HuH-7 (cell line): ENCODE data around the gene RTCA.
"Not testable (repeated sequence)": the region's sequence is repeated elsewhere in the genome, so short reads cannot be mapped to it uniquely, and the experiment has no call there.

Experiments used
- DNase-seq: peaks from one replicate; pipeline ENCODE4 v3.0.0; 2011; ENCODE audit warnings: low spot score

Gene RTCA

GRCh38 chr1:100265931-100266740, at the start of gene RTCA:
RTCA (plus strand) TSS chr1:100266216; CDS start chr1:100266376, 160 bp downstream.
- peak; percentile 90 for DNase-seq

- DNase-seq: no peak
These were observed 48.2 kb upstream of the RTCA start for GRCh38 chr1:100217834-100218233.

GRCh38 chr1:100219457-100219856, 46.6 kb upstream of the RTCA start:
- no peak for DNase-seq

- no peak for DNase-seq
These were observed 46.1 kb upstream of the RTCA start for GRCh38 chr1:100219883-100220282.

- no peak for DNase-seq
These were observed 43.6 kb upstream of the RTCA start for GRCh38 chr1:100222428-100222827.

GRCh38 chr1:100229681-100230443, 36.2 kb upstream of the RTCA start:
- DNase-seq: no peak

GRCh38 chr1:100230765-100231164, 35.3 kb upstream of the RTCA start:
- DNase-seq: no peak

GRCh38 chr1:100231721-100232120, 34.3 kb upstream of the RTCA start:
- no peak for DNase-seq

GRCh38 chr1:100232156-100232555, 33.9 kb upstream of the RTCA start:
- no peak for DNase-seq

- DNase-seq: not testable (repeated sequence)
These were observed 32.5 kb upstream of the RTCA start for GRCh38 chr1:100233566-100233965.

GRCh38 chr1:100234432-100234831, 31.6 kb upstream of the RTCA start:
- no peak for DNase-seq

GRCh38 chr1:100237091-100237490, 28.9 kb upstream of the RTCA start:
- no peak for DNase-seq

GRCh38 chr1:100239961-100240360, 26.1 kb upstream of the RTCA start:
- no peak for DNase-seq

GRCh38 chr1:100240631-100241030, 25.4 kb upstream of the RTCA start:
- no peak for DNase-seq

- no peak for DNase-seq
These were observed 19.3 kb upstream of the RTCA start for GRCh38 chr1:100246738-100247137.

- no peak for DNase-seq
These were observed 16.9 kb upstream of the RTCA start for GRCh38 chr1:100249155-100249536.

- DNase-seq: peak; percentile 92
These were observed 16.3 kb upstream of the RTCA start, which contains the start of gene DBT for GRCh38 chr1:100249537-100250257. DBT (minus strand) TSS chr1:100249834; CDS start chr1:100249820, 14 bp downstream.

GRCh38 chr1:100250264-100250663, 15.8 kb upstream of the RTCA start:
- no peak for DNase-seq

GRCh38 chr1:100250807-100251206, 15.2 kb upstream of the RTCA start:
- DNase-seq: no peak

- DNase-seq: no peak
These were observed 13.1 kb upstream of the RTCA start for GRCh38 chr1:100252901-100253300.

GRCh38 chr1:100253552-100253951, 12.5 kb upstream of the RTCA start:
- no peak for DNase-seq

- DNase-seq: not testable (repeated sequence)
These were observed 9.7 kb upstream of the RTCA start for GRCh38 chr1:100256273-100256672.

- not testable (repeated sequence) for DNase-seq
These were observed 7.6 kb upstream of the RTCA start for GRCh38 chr1:100258427-100258826.
